IMR-90 (cell line): ENCODE results near the gene CDO1. TPM values are rescaled to one million over a fixed set of nuclear protein-coding genes. Genes with fewer than 3 reads are reported as not detected.

Experiments
- ATAC-seq: fragments of 200-7000 bp; cut with Tn5 transposase; 2 replicates; pipeline ENCODE4 v1.9.1; 2020; ENCODE audit warnings: low read depth, mild to moderate bottlenecking, moderate library complexity
- BruUV-seq: library from RNA; stranded (reverse); fragments of 400-500 nt; replicated peaks from 2 replicates; lab custom pipeline; 2021; lab: Mats Ljungman, UMichigan
- CTCF ChIA-PET: fragments of 300-600 bp; formaldehyde crosslinking; extraction: SDS; loops from one replicate; lab custom pipeline; 2021; ENCODE audit warnings: antibody characterized with exemption; lab: Yijun Ruan, JAX
- POLR2A ChIA-PET: fragments of 300-600 bp; sonication (Branson Sonifier 250); formaldehyde crosslinking; loops from one replicate; lab custom pipeline; 2022; ENCODE audit warnings: antibody characterized with exemption; ENCODE audit not compliant: unreplicated experiment; lab: Charles Lee
- DNase-seq: peaks from one replicate; pipeline ENCODE4 v3.0.0; 2013
- H2AFZ ChIP-seq: replicated peaks from 2 replicates; pipeline ENCODE3; 2013; ENCODE audit warnings: low read length, mild to moderate bottlenecking; ENCODE audit not compliant: poor library complexity
- H2AK5ac ChIP-seq: 2 replicates; pipeline ENCODE4 v1.6.1; 2013; ENCODE audit warnings: low read depth, low read length, inconsistent platforms
- H2AK9ac ChIP-seq: replicated peaks from 2 replicates; pipeline ENCODE3; 2013; ENCODE audit warnings: mild to moderate bottlenecking, low read depth, low read length, moderate library complexity; ENCODE audit not compliant: poor library complexity
- H2BK120ac ChIP-seq: 2 replicates; pipeline ENCODE4 v1.6.1; 2013; ENCODE audit warnings: low read depth, low read length, inconsistent platforms
- H2BK15ac ChIP-seq: 3 replicates; pipeline ENCODE4 v1.6.1; 2013; ENCODE audit warnings: low read depth, low read length, inconsistent platforms
- H2BK20ac ChIP-seq: 2 replicates; pipeline ENCODE4 v1.6.1; 2013; ENCODE audit warnings: low read depth, mild to moderate bottlenecking, inconsistent platforms, low read length, moderate library complexity
- H2BK5ac ChIP-seq: 2 replicates; pipeline ENCODE4 v1.6.1; 2013; ENCODE audit warnings: mild to moderate bottlenecking, low read depth, low read length, inconsistent platforms; ENCODE audit not compliant: poor library complexity, severe bottlenecking
- H3K14ac ChIP-seq: replicated peaks from 2 replicates; pipeline ENCODE4 v1.6.1; 2013; ENCODE audit warnings: low read depth, low read length, inconsistent platforms
- H3K18ac ChIP-seq: 2 replicates; pipeline ENCODE4 v1.6.1; 2013; ENCODE audit warnings: low read depth, low read length, control low read depth
- H3K23ac ChIP-seq: 2 replicates; pipeline ENCODE4 v1.6.1; 2013; ENCODE audit warnings: low read depth, low read length, inconsistent platforms
- H3K27ac ChIP-seq: 2 replicates; pipeline ENCODE4 v1.5.1; 2013; ENCODE audit warnings: mild to moderate bottlenecking, control low read depth, low read length; ENCODE audit not compliant: insufficient read depth
- H3K27me3 ChIP-seq: 2 replicates; pipeline ENCODE4 v1.6.1; 2013; ENCODE audit warnings: low read length; ENCODE audit not compliant: control insufficient read depth, insufficient read depth
- H3K36me3 ChIP-seq: 2 replicates; pipeline ENCODE4 v1.6.1; 2013; ENCODE audit warnings: low read length, mixed read lengths; ENCODE audit not compliant: control insufficient read depth, insufficient read depth
- H3K4ac ChIP-seq: 2 replicates; pipeline ENCODE4 v1.6.1; 2013; ENCODE audit warnings: low read depth, low read length, inconsistent platforms
- H3K4me1 ChIP-seq: 2 replicates; pipeline ENCODE4 v1.6.1; 2013; ENCODE audit warnings: low read length, mixed read lengths; ENCODE audit not compliant: control insufficient read depth, insufficient read depth
- H3K4me2 ChIP-seq: 2 replicates; pipeline ENCODE4 v1.6.1; 2013; ENCODE audit warnings: low read depth, mild to moderate bottlenecking, control low read depth, low read length, moderate library complexity
- H3K4me3 ChIP-seq: 2 replicates; pipeline ENCODE4 v1.5.1; 2013; ENCODE audit warnings: low read depth, mild to moderate bottlenecking, control low read depth, low read length, moderate library complexity; ENCODE audit not compliant: insufficient read depth
- H3K56ac ChIP-seq: 2 replicates; pipeline ENCODE4 v1.6.1; 2013; ENCODE audit warnings: low read length, inconsistent platforms; ENCODE audit not compliant: insufficient read depth; ENCODE audit errors: extremely low read depth
- H3K79me1 ChIP-seq, 2 experiments: 2 replicates each; pipeline ENCODE4 v1.6.1; 2013; ENCODE audit warnings: low read length in 2 of 2, inconsistent platforms in 1 of 2, low read depth in 1 of 2
- H3K9ac ChIP-seq: 2 replicates; pipeline ENCODE4 v1.6.1; 2013; ENCODE audit warnings: low read depth, low read length, control low read depth
- H3K9me1 ChIP-seq: 2 replicates; pipeline ENCODE4 v1.6.1; 2013; ENCODE audit warnings: low read length, inconsistent platforms; ENCODE audit not compliant: insufficient read depth
- H3K9me3 ChIP-seq: 2 replicates; pipeline ENCODE4 v1.6.1; 2013; ENCODE audit warnings: low read length; ENCODE audit not compliant: control insufficient read depth, insufficient read depth
- H4K20me1 ChIP-seq: 2 replicates; pipeline ENCODE4 v1.6.1; 2013; ENCODE audit warnings: low read length, inconsistent platforms; ENCODE audit not compliant: insufficient read depth
- H4K5ac ChIP-seq: 2 replicates; pipeline ENCODE4 v1.6.1; 2013; ENCODE audit warnings: mild to moderate bottlenecking, low read depth, low read length, control low read depth
- H4K8ac ChIP-seq, 2 experiments: 2 replicates each; pipeline ENCODE4 v1.6.1; 2013; ENCODE audit warnings: low read depth in 2 of 2, low read length in 2 of 2, control low read depth in 1 of 2, inconsistent platforms in 1 of 2
- H4K91ac ChIP-seq: 2 replicates; pipeline ENCODE4 v1.6.1; 2013; ENCODE audit warnings: low read depth, low read length, inconsistent platforms; ENCODE audit not compliant: insufficient read depth
- BHLHE40 ChIP-seq: fragments of 150-350 bp; IDR thresholded peaks from 2 replicates; pipeline ENCODE4 v1.6.1; 2016; ENCODE audit warnings: mild to moderate bottlenecking, low read depth, low read length
- CEBPB ChIP-seq: IDR thresholded peaks from 2 replicates; pipeline ENCODE4 v1.6.1; 2012; ENCODE audit warnings: low read depth, low read length, improper control_type of control experiment
- CHD1 ChIP-seq: IDR thresholded peaks from 2 replicates; pipeline ENCODE4 v1.6.1; 2012; ENCODE audit warnings: low read depth, low read length, improper control_type of control experiment
- ELK1 ChIP-seq: fragments of 150-350 bp; IDR thresholded peaks from 2 replicates; pipeline ENCODE4 v1.6.1; 2016; ENCODE audit warnings: low read depth, mild to moderate bottlenecking, low read length, moderate library complexity, borderline replicate concordance
- FOS ChIP-seq: fragments of 150-350 bp; IDR thresholded peaks from 2 replicates; pipeline ENCODE4 v1.6.1; 2016; ENCODE audit warnings: low read depth, low read length
- MAFK ChIP-seq: IDR thresholded peaks from 2 replicates; pipeline ENCODE4 v1.6.1; 2012; ENCODE audit warnings: low read depth, low read length, improper control_type of control experiment
- MAZ ChIP-seq: IDR thresholded peaks from 2 replicates; pipeline ENCODE4 v1.6.1; 2012; ENCODE audit warnings: low read depth, mild to moderate bottlenecking, low read length, improper control_type of control experiment, moderate library complexity, borderline replicate concordance
- MXI1 ChIP-seq: IDR thresholded peaks from 2 replicates; pipeline ENCODE4 v1.6.1; 2012; ENCODE audit warnings: low read depth, mild to moderate bottlenecking, low read length, moderate library complexity, borderline replicate concordance
- NFE2L2 ChIP-seq: fragments of 150-350 bp; IDR thresholded peaks from 2 replicates; pipeline ENCODE4 v1.6.1; 2016; ENCODE audit warnings: low read depth, mild to moderate bottlenecking, low read length
- POLR2A ChIP-seq: IDR thresholded peaks from 2 replicates; pipeline ENCODE4 v1.6.1; 2012; ENCODE audit warnings: mild to moderate bottlenecking, low read depth, low read length
- RAD21 ChIP-seq: IDR thresholded peaks from 2 replicates; pipeline ENCODE4 v1.6.1; 2012; ENCODE audit warnings: low read length, improper control_type of control experiment
- SMC3 ChIP-seq: fragments of 150-350 bp; IDR thresholded peaks from 2 replicates; pipeline ENCODE4 v1.6.1; 2016; ENCODE audit warnings: low read depth, mild to moderate bottlenecking, antibody characterized with exemption, low read length, moderate library complexity
- USF2 ChIP-seq: fragments of 150-350 bp; IDR thresholded peaks from 2 replicates; pipeline ENCODE4 v1.6.1; 2017; ENCODE audit warnings: mild to moderate bottlenecking, antibody characterized with exemption, low read length, low read depth
- WGBS, 2 experiments: methylation state at CpG; one replicate each; pipeline versions ENCODE4 v1.1.5 to v1.1.7; 2013; ENCODE audit warnings: missing lambda C conversion rate in 2 of 2; ENCODE audit not compliant: insufficient read length in 1 of 2; ENCODE audit errors: extremely low coverage in 2 of 2; 5-methylcytosine and 5-hydroxymethylcytosine counted together
- dilution Hi-C: fragments of 300-500 bp; cut with HindIII; formaldehyde crosslinking; loops from one replicate; pipeline ENCODE4 v1.14.3; 2018; ENCODE audit warnings: low sequenced_read_pairs; ENCODE audit not compliant: unreplicated experiment
- in situ Hi-C: fragments of 300-500 bp; cut with MboI; formaldehyde crosslinking; loops from 3 replicates; pipeline ENCODE4 v1.14.3; 2019; ENCODE audit warnings: low sequenced_read_pairs, inconsistent platforms, mixed read lengths
- intact Hi-C: fragments of 100-400 bp; cut with micrococcal nuclease; formaldehyde crosslinking; loops from 2 replicates; pipeline ENCODE4 v1.10.0; 2022
- polyA plus RNA-seq, 3 experiments: library from polyadenylated mRNA; depleted of rRNA; stranded (reverse); fragments of >200 nt; gene quantifications; 2 replicates each; pipeline ENCODE4 v1.2.3, GENCODE V29; 2012; ENCODE audit warnings: low replicate concordance in 1 of 3
- total RNA-seq: library from RNA; depleted of rRNA; stranded (reverse); fragments of >200 nt; gene quantifications from 2 replicates; pipeline ENCODE4 v1.2.3, GENCODE V29; 2012

Gene CDO1
- total and polyA plus RNA-seq, 2 of the 4 experiments (the other 2 are of a cell fraction) = 4.8 to 8.6 TPM

GRCh38 chr5:115795700-115796099 lies 20.8 kb downstream of the CDO1 start:
- no peaks in the 10 kb centered on the region for H3K9me3 ChIP-seq
- BruUV-seq = no TSS peak
- no peak overlapping the region for H2BK5ac ChIP-seq
- POLR2A ChIA-PET = no interaction called here
- H3K9ac ChIP-seq = no peak overlapping the region
- no peak overlapping the region for H2AFZ ChIP-seq
- H3K4me1 ChIP-seq = no peaks in the 10 kb centered on the region
- no peak for ATAC-seq
- no peak overlapping the region for H2BK20ac ChIP-seq
- in situ Hi-C loops (no loop called here), intact Hi-C loops (no loop called here), dilution Hi-C loops (no loop called here)
- H3K9me1 ChIP-seq = no peaks in the 10 kb centered on the region
- no peak overlapping the region for H4K5ac ChIP-seq
- no peak overlapping the region for H2AK5ac ChIP-seq
- CTCF ChIA-PET = no interaction called here
- no peak overlapping the region for H3K18ac ChIP-seq
- H3K4me3 ChIP-seq = no peak overlapping the region
- no peak overlapping the region for H3K14ac ChIP-seq
- DNase-seq = no peak
- no peak overlapping the region for H2AK9ac ChIP-seq
- no peaks in the 10 kb centered on the region for H4K20me1 ChIP-seq
- WGBS, 2 experiments = no CpG with 5 or more reads among the region's 1 CpG
- H4K8ac ChIP-seq = no peak overlapping the region
- no peak overlapping the region for H4K91ac ChIP-seq
- H3K27me3 ChIP-seq = peaks cover 2% of the 10 kb centered on the region; the same call in 1 of the 2 replicates
- no peak overlapping the region for H3K4ac ChIP-seq
- TF ChIP-seq CHD1 (no peak), USF2 (no peak), SMC3 (no peak), MAFK (no peak), BHLHE40 (no peak), ELK1 (no peak), CEBPB (no peak), FOS (no peak), RAD21 (no peak), MAZ (no peak), MXI1 (no peak), NFE2L2 (no peak), POLR2A (no peak)
- no peak overlapping the region for H2BK15ac ChIP-seq
- no peak overlapping the region for H3K56ac ChIP-seq
- H3K23ac ChIP-seq = no peak overlapping the region
- H3K4me2 ChIP-seq = no peak overlapping the region
- H2BK120ac ChIP-seq = no peak overlapping the region
- no peak overlapping the region for H3K27ac ChIP-seq
- H3K79me1 ChIP-seq = no peaks in the 10 kb centered on the region
- no peaks in the 10 kb centered on the region for H3K36me3 ChIP-seq
